K562 (cell line): Measurements from ENCODE around the gene GARNL3. TPM values are rescaled to one million over a fixed set of nuclear protein-coding genes. Genes with fewer than 3 reads are reported as not detected.

Experiments used
- ATAC-seq: fragments of 200-7000 bp; cut with Tn5 transposase; 3 replicates; pipeline ENCODE4 v1.9.1; 2020; ENCODE audit warnings: moderate library complexity
- BruUV-seq: library from RNA; stranded (reverse); fragments of 400-500 nt; replicated peaks from 2 replicates; lab custom pipeline; 2021; lab: Mats Ljungman, UMichigan
- CTCF ChIA-PET: fragments of 300-600 bp; formaldehyde crosslinking; extraction: SDS; loops from one replicate; lab custom pipeline; 2021; ENCODE audit warnings: low intra/inter-chr PET ratio; lab: Yijun Ruan, JAX
- POLR2A ChIA-PET: fragments of 300-600, 350-650 bp; sonication (Branson Sonifier 250); formaldehyde crosslinking; extraction: SDS; loops from one replicate; lab custom pipeline; 2021; ENCODE audit warnings: antibody characterized with exemption, inconsistent platforms; lab: Yijun Ruan, JAX
- DNase-seq, 4 experiments: peaks; one replicate each; pipeline versions ENCODE4 v3.0.0 to v3.0.0-alpha.2; 2011 to 2018; ENCODE audit warnings: low spot score in 3 of 4, mixed read lengths in 3 of 4; ENCODE audit errors: extremely low read depth in 1 of 4
- FAIRE-seq: peaks from 2 replicates; lab custom pipeline; 2011; peaks lifted over from hg19 to GRCh38; lab: Jason Lieb, UNC
- H2AFZ ChIP-seq: 2 replicates; pipeline ENCODE4 v1.6.0; 2011; ENCODE audit warnings: low read depth, low read length, control low read depth, inconsistent platforms
- H3K27ac ChIP-seq: fragments of 200-600 bp; 3 replicates; pipeline ENCODE4 v1.8.0; 2011; ENCODE audit warnings: low read depth, mild to moderate bottlenecking, control low read depth, inconsistent platforms, low read length, moderate library complexity, mixed read lengths; ENCODE audit errors: extremely low read depth
- H3K27me3 ChIP-seq, 2 experiments: fragments of 300-600 bp in 1 of 2; 2 replicates in 1 of 2; 3 replicates in 1 of 2; pipeline versions ENCODE4 v1.6.0 to v1.8.0; 2011; ENCODE audit warnings: inconsistent platforms in 2 of 2, low read length in 2 of 2, mild to moderate bottlenecking in 1 of 2, mixed read lengths in 1 of 2, moderate library complexity in 1 of 2; ENCODE audit not compliant: control insufficient read depth in 2 of 2, insufficient read depth in 2 of 2
- H3K36me3 ChIP-seq: fragments of 300-600 bp; 3 replicates; pipeline ENCODE4 v1.8.0; 2011; ENCODE audit warnings: mild to moderate bottlenecking, low read length, inconsistent platforms; ENCODE audit not compliant: control insufficient read depth, insufficient read depth
- H3K4me1 ChIP-seq, 2 experiments: fragments of 200-600 bp in 1 of 2; replicated peaks in 1 of 2; 2 replicates in 1 of 2; 3 replicates in 1 of 2; pipeline versions ENCODE4 v1.5.1 to v1.8.0; 2011; ENCODE audit warnings: inconsistent platforms in 2 of 2, low read length in 2 of 2, mild to moderate bottlenecking in 1 of 2, mixed read lengths in 1 of 2, moderate library complexity in 1 of 2; ENCODE audit not compliant: control insufficient read depth in 2 of 2, insufficient read depth in 2 of 2
- H3K4me2 ChIP-seq: 2 replicates; pipeline ENCODE4 v1.6.1; 2011; ENCODE audit warnings: low read length, control low read depth, inconsistent platforms, mixed read lengths; ENCODE audit not compliant: insufficient read depth
- H3K4me3 ChIP-seq: fragments of 200-600 bp; sonication (generic), shearing (Covaris generic); 2 replicates; pipeline ENCODE4 v1.5.1; 2016; ENCODE audit warnings: control low read depth, inconsistent platforms
- H3K79me2 ChIP-seq: fragments of 200-600 bp; 3 replicates; pipeline ENCODE4 v1.8.0; 2011; ENCODE audit warnings: low read length, inconsistent platforms; ENCODE audit not compliant: control insufficient read depth, insufficient read depth
- H3K9ac ChIP-seq, 2 experiments: 2 replicates each; pipeline versions ENCODE4 v1.6.0 to v1.6.1; 2011; ENCODE audit warnings: low read depth in 2 of 2, low read length in 2 of 2, control low read depth in 1 of 2, inconsistent platforms in 1 of 2, mild to moderate bottlenecking in 1 of 2, mixed read lengths in 1 of 2; ENCODE audit not compliant: insufficient read depth in 1 of 2
- H3K9me1 ChIP-seq: one replicate; pipeline ENCODE4 v1.6.0; 2011; ENCODE audit warnings: inconsistent platforms, mild to moderate bottlenecking, low read length, moderate library complexity; ENCODE audit not compliant: control insufficient read depth, insufficient read depth
- H3K9me3 ChIP-seq: replicated peaks from 2 replicates; pipeline ENCODE4 v1.5.1; 2011; ENCODE audit warnings: low read depth, low read length, inconsistent platforms; ENCODE audit not compliant: control insufficient read depth, insufficient read depth
- H4K20me1 ChIP-seq: replicated peaks from 2 replicates; pipeline ENCODE4 v1.6.1; 2011; ENCODE audit warnings: low read length, inconsistent platforms, mixed read lengths; ENCODE audit not compliant: control insufficient read depth, insufficient read depth
- CBFA2T2 ChIP-seq: fragments of 450-650 bp; conservative IDR thresholded peaks from 2 replicates; pipeline ENCODE4 v1.6.1; 2017; ENCODE audit warnings: mild to moderate bottlenecking
- DIDO1 ChIP-seq: fragments of 450-650 bp; IDR thresholded peaks from 2 replicates; pipeline ENCODE4 v1.6.1; 2016; ENCODE audit warnings: low read depth, missing biosample characterization, missing genetic modification characterization
- EHMT2 ChIP-seq: fragments of 450-650 bp; IDR thresholded peaks from 2 replicates; pipeline ENCODE4 v1.6.1; 2018; ENCODE audit warnings: antibody characterized with exemption
- HMG20B ChIP-seq: fragments of 250-450 bp; sonication (Bioruptor Pico); IDR thresholded peaks from 2 replicates; pipeline ENCODE4 v1.5.0; 2021; ENCODE audit warnings: mild to moderate bottlenecking
- HSF4 ChIP-seq: fragments of 250-450 bp; sonication (Bioruptor Pico); IDR thresholded peaks from 2 replicates; pipeline ENCODE4 v2.1.2; 2022; ENCODE audit warnings: mild to moderate bottlenecking, moderate library complexity, borderline replicate concordance
- NELFE ChIP-seq: IDR thresholded peaks from 2 replicates; pipeline ENCODE4 v1.6.1; 2011; ENCODE audit warnings: mild to moderate bottlenecking; ENCODE audit not compliant: insufficient read depth, insufficient read length
- PHB2 ChIP-seq: fragments of 450-650 bp; IDR thresholded peaks from 2 replicates; pipeline ENCODE4 v1.6.1; 2017; ENCODE audit warnings: low read depth
- RHOXF2B ChIP-seq: fragments of 250-450 bp; sonication (Bioruptor Pico); conservative IDR thresholded peaks from 2 replicates; pipeline ENCODE4 v1.5.1; 2021
- SRSF1 ChIP-seq: fragments of 200-400 bp; formaldehyde crosslinking; IDR thresholded peaks from 2 replicates; pipeline ENCODE4 v1.6.1; 2017; ENCODE audit warnings: mild to moderate bottlenecking, low read depth, low read length, moderate library complexity
- TCF7L2 ChIP-seq: fragments of 150-350 bp; IDR thresholded peaks from 2 replicates; pipeline ENCODE4 v1.6.1; 2016; ENCODE audit warnings: low read depth, mild to moderate bottlenecking, low read length, moderate library complexity
- THRAP3 ChIP-seq: fragments of 450-650 bp; IDR thresholded peaks from 2 replicates; pipeline ENCODE4 v1.6.1; 2016; ENCODE audit warnings: mild to moderate bottlenecking, inconsistent platforms, borderline replicate concordance
- ZNF217 ChIP-seq: sonication (generic); formaldehyde crosslinking; IDR thresholded peaks from 2 replicates; pipeline ENCODE4 v1.8.0; 2022; ENCODE audit warnings: mild to moderate bottlenecking, missing genetic modification reagents
- ZNF277 ChIP-seq: fragments of 250-450 bp; sonication (Bioruptor Pico); IDR thresholded peaks from 2 replicates; pipeline ENCODE4 v1.8.0; 2022; ENCODE audit warnings: inconsistent platforms, mild to moderate bottlenecking, moderate library complexity, borderline replicate concordance
- ZNF639 ChIP-seq, 2 experiments: fragments of 200-800 bp in 1 of 2; sonication (Bioruptor generic) in 1 of 2; sonication (generic) in 1 of 2; formaldehyde crosslinking in 1 of 2; IDR thresholded peaks in 1 of 2; conservative IDR thresholded peaks in 1 of 2; 2 replicates each; pipeline versions ENCODE4 v1.5.0 to v1.6.1; 2016 to 2020; ENCODE audit warnings: missing compliant biosample characterization in 1 of 2, missing genetic modification characterization in 1 of 2, missing genetic modification reagents in 1 of 2
- WGBS: fragments of 100-300 bp; shearing (Covaris generic); methylation state at CpG from one replicate; pipeline ENCODE4 v1.1.6; 2016; ENCODE audit warnings: low coverage, mixed read lengths; ENCODE audit not compliant: insufficient coverage; ENCODE audit errors: missing lambda C conversion rate; 5-methylcytosine and 5-hydroxymethylcytosine counted together
- in situ Hi-C: fragments of 300-500 bp; cut with MboI; formaldehyde crosslinking; loops from 4 replicates; pipeline ENCODE4 v1.15.0; 2018; ENCODE audit warnings: inconsistent platforms, mixed read lengths
- intact Hi-C: fragments of 100-400 bp; cut with micrococcal nuclease; formaldehyde crosslinking; loops from 2 replicates; pipeline ENCODE4 v1.14.2; 2022
- polyA plus RNA-seq, 8 experiments: library from polyadenylated mRNA; depleted of rRNA in 4 of 8; stranded (reverse) in 5 of 8; unstranded in 3 of 8; fragments of >200 nt; fragmentation: Nextera tagmentation in 2 of 8; fragmentation: Illumina TruSeq in 1 of 8; extraction: Ambion mirVana in 2 of 8; extraction: Trizol in 1 of 8; gene quantifications; 2 replicates each; pipeline versions ENCODE4 v1.2.1 to v1.2.3, GENCODE V29; 2011 to 2014; ENCODE audit warnings: inconsistent platforms in 1 of 8, missing spikeins in 1 of 8
- total RNA-seq, 7 experiments: library from RNA; depleted of rRNA in 6 of 7; stranded (reverse); fragments of >200 nt in 6 of 7; fragmentation: Illumina TruSeq in 2 of 7; extraction: Trizol in 2 of 7; gene quantifications; 2 replicates each; pipeline versions ENCODE4 v1.2.1 to v1.2.3, GENCODE V29; 2011 to 2021; ENCODE audit warnings: low replicate concordance in 1 of 7
- TF ChIP-seq, protein P1 (sequence below): fragments of 450-650 bp; formaldehyde crosslinking; IDR thresholded peaks from 2 replicates; pipeline ENCODE4 v1.4.0; 2020; ENCODE audit warnings: mild to moderate bottlenecking, moderate library complexity

Gene GARNL3
- total and polyA plus RNA-seq, 9 of the 15 experiments (the other 6 are each of a cell fraction or from before 2014, with no cell fraction given), result 0.35 to 2.7 (median 1.6) TPM

GRCh38 chr9:127415657-127416056 is 151.1 kb downstream of the GARNL3 start:
- no peaks in the 10 kb centered on the region for H3K9me3 ChIP-seq
- no peaks in the 10 kb centered on the region for H3K27me3 ChIP-seq
- H2AFZ ChIP-seq, result no peak overlapping the region
- POLR2A ChIA-PET, result interaction anchor here (1.1 to 1.5 kb wide), 2 partner anchors 9 to 13 kb away, joined by 5 to 6 read pairs; partner anchors contain the start of gene ZNF79
- WGBS, result 23% methylated on average over 1 of the region's 1 CpG
- FAIRE-seq (peak; percentile 11), DNase-seq (no peak), ATAC-seq (no peak)
- intact Hi-C loops (no loop called here), in situ Hi-C loops (no loop called here)
- CTCF ChIA-PET, result no interaction called here
- peaks cover 12 to 14% of the 10 kb centered on the region in 2 experiments; a peak in 4 of 5 replicates for H3K4me1 ChIP-seq
- H3K9ac ChIP-seq, result no peak overlapping the region
- 0 out of 2 replicates have a peak, but pooled peaks cover 4% of the 10 kb centered on the region for H4K20me1 ChIP-seq
- H3K27ac ChIP-seq, result no peak overlapping the region
- no peaks in the 10 kb centered on the region for H3K36me3 ChIP-seq
- H3K4me3 ChIP-seq, result no peak overlapping the region
- no TSS peak for BruUV-seq
- no peaks in the 10 kb centered on the region for H3K79me2 ChIP-seq
- no peaks in the 10 kb centered on the region for H3K9me1 ChIP-seq
- TF ChIP-seq ZNF217 (no peak), ZNF639 (CRISPR knock-in tag; conservative IDR thresholded peaks at IDR 0.05 in 1 of 2, IDR thresholded peaks at IDR 0.05 in 1 of 2) (no peak), HSF4 (CRISPR knock-in tag) (no peak), PHB2 (no peak), THRAP3 (no peak), HMG20B (CRISPR knock-in tag) (no peak), TCF7L2 (no peak), CBFA2T2 (no peak), NELFE (no peak), ZNF277 (CRISPR knock-in tag) (no peak), RHOXF2B (no peak), SRSF1 (no peak), EHMT2 (no peak), DIDO1 (tag) (no peak)
- TF ChIP-seq, protein P1, sequence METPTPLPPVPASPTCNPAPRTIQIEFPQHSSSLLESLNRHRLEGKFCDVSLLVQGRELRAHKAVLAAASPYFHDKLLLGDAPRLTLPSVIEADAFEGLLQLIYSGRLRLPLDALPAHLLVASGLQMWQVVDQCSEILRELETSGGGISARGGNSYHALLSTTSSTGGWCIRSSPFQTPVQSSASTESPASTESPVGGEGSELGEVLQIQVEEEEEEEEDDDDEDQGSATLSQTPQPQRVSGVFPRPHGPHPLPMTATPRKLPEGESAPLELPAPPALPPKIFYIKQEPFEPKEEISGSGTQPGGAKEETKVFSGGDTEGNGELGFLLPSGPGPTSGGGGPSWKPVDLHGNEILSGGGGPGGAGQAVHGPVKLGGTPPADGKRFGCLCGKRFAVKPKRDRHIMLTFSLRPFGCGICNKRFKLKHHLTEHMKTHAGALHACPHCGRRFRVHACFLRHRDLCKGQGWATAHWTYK (CRISPR knock-in tag), result no peak
- H3K4me2 ChIP-seq, result no peak overlapping the region
